Measurements from ENCODE around the gene TMEM141. TPM values are rescaled to one million over a fixed set of nuclear protein-coding genes. Genes with fewer than 3 reads are reported as not detected.

The TMEM141 gene
- total RNA-seq, 1 donor from 2014 or later = 19.9 TPM

- H3K27me3 ChIP-seq = peaks cover 5% of the 10 kb centered on the region
- no peak overlapping the region for H3K4me2 ChIP-seq
- no peaks in the 10 kb centered on the region for H3K79me2 ChIP-seq (ENCODE audit: low read depth)
- TF ChIP-seq EZH2phosphoT487 (IDR thresholded peaks at IDR 0.05) = no peak
- TF ChIP-seq CTCF (IDR thresholded peaks at IDR 0.05) = no peak
- TF ChIP-seq EZH2 (IDR thresholded peaks at IDR 0.05) = no peak
- Mint-ChIP-seq H3K4me3 (peak overlapping the region; percentile 67), H3K9me3 (no peaks in the 10 kb centered on the region), H3K36me3 (peaks cover 1% of the 10 kb centered on the region), H3K27me3 (ENCODE audit: insufficient read depth, low read depth) (peaks cover 8% of the 10 kb centered on the region), H3K4me1 (peaks cover 40% of the 10 kb centered on the region), H3K27ac (no peak overlapping the region)
- H3K4me1 ChIP-seq = peaks cover 37% of the 10 kb centered on the region
- no peak overlapping the region for H3K27ac ChIP-seq
- no peak overlapping the region for H3K4me3 ChIP-seq
- no peak for DNase-seq (ENCODE audit: low spot score)
- H3K36me3 ChIP-seq = no peaks in the 10 kb centered on the region
- no peak overlapping the region for H3K9ac ChIP-seq
- no peaks in the 10 kb centered on the region for H3K9me3 ChIP-seq (ENCODE audit: low read depth)
- peaks cover 35% of the 10 kb centered on the region for H3F3A ChIP-seq (ENCODE audit: low read depth)
- H4K20me1 ChIP-seq (ENCODE audit: low read depth) = peaks cover 10% of the 10 kb centered on the region
- no peak overlapping the region for H2AFZ ChIP-seq (replicated peaks)
These were observed 2.2 kb downstream of the TMEM141 start for GRCh38 chr9:136793086-136793946.

- Histone ChIP-seq H3K4me2 (no peak overlapping the region), H3K4me3 (no peak overlapping the region), H3F3A (ENCODE audit: low read depth) (peaks cover 29% of the 10 kb centered on the region), H3K9me3 (ENCODE audit: low read depth) (no peaks in the 10 kb centered on the region), H3K79me2 (ENCODE audit: low read depth) (no peaks in the 10 kb centered on the region), H3K27ac (no peak overlapping the region), H3K9ac (no peak overlapping the region), H4K20me1 (ENCODE audit: low read depth) (peaks cover 10% of the 10 kb centered on the region), H3K36me3 (no peaks in the 10 kb centered on the region), H3K4me1 (peaks cover 32% of the 10 kb centered on the region), H2AFZ (replicated peaks) (no peak overlapping the region), H3K27me3 (peaks cover 16% of the 10 kb centered on the region)
- no peak for TF ChIP-seq EZH2 (IDR thresholded peaks at IDR 0.05)
- TF ChIP-seq EZH2phosphoT487 (IDR thresholded peaks at IDR 0.05) = no peak
- TF ChIP-seq CTCF (IDR thresholded peaks at IDR 0.05) = no peak
- peaks cover 1% of the 10 kb centered on the region for H3K36me3 Mint-ChIP-seq
- no peak for DNase-seq (ENCODE audit: low spot score)
- H3K9me3 Mint-ChIP-seq = no peaks in the 10 kb centered on the region
- H3K4me1 Mint-ChIP-seq = peaks cover 30% of the 10 kb centered on the region
- peaks cover 8% of the 10 kb centered on the region for H3K27me3 Mint-ChIP-seq (ENCODE audit: insufficient read depth, low read depth)
- no peak overlapping the region for H3K27ac Mint-ChIP-seq
- peak overlapping the region; percentile 13 for H3K4me3 Mint-ChIP-seq
These were observed 3.3 kb downstream of the TMEM141 start for GRCh38 chr9:136794281-136794999.

GRCh38 chr9:136795000-136795348 lies 3.8 kb downstream of the TMEM141 start:
- TF ChIP-seq CTCF (IDR thresholded peaks at IDR 0.05) (no peak), EZH2phosphoT487 (IDR thresholded peaks at IDR 0.05) (no peak), EZH2 (IDR thresholded peaks at IDR 0.05) (no peak)
- no peak overlapping the region for H2AFZ ChIP-seq (replicated peaks)
- peaks cover 28% of the 10 kb centered on the region for H3F3A ChIP-seq (ENCODE audit: low read depth)
- peaks cover 31% of the 10 kb centered on the region for H3K4me1 ChIP-seq
- peaks cover 10% of the 10 kb centered on the region for H4K20me1 ChIP-seq (ENCODE audit: low read depth)
- peaks cover 1% of the 10 kb centered on the region for H3K36me3 Mint-ChIP-seq
- H3K27me3 Mint-ChIP-seq (ENCODE audit: insufficient read depth, low read depth) = peaks cover 5% of the 10 kb centered on the region
- no peak overlapping the region for H3K4me2 ChIP-seq
- H3K9ac ChIP-seq = no peak overlapping the region
- no peak overlapping the region for H3K27ac ChIP-seq
- H3K9me3 Mint-ChIP-seq = no peaks in the 10 kb centered on the region
- H3K79me2 ChIP-seq (ENCODE audit: low read depth) = no peaks in the 10 kb centered on the region
- H3K27ac Mint-ChIP-seq = no peak overlapping the region
- no peak for DNase-seq (ENCODE audit: low spot score)
- no peaks in the 10 kb centered on the region for H3K36me3 ChIP-seq
- H3K9me3 ChIP-seq (ENCODE audit: low read depth) = no peaks in the 10 kb centered on the region
- peaks cover 26% of the 10 kb centered on the region for H3K4me1 Mint-ChIP-seq
- peaks cover 21% of the 10 kb centered on the region for H3K27me3 ChIP-seq
- no peak overlapping the region for H3K4me3 Mint-ChIP-seq
- H3K4me3 ChIP-seq = no peak overlapping the region
